Measurements from ENCODE around the gene ATP8B3.

ATP8B3 gene

DNA sequence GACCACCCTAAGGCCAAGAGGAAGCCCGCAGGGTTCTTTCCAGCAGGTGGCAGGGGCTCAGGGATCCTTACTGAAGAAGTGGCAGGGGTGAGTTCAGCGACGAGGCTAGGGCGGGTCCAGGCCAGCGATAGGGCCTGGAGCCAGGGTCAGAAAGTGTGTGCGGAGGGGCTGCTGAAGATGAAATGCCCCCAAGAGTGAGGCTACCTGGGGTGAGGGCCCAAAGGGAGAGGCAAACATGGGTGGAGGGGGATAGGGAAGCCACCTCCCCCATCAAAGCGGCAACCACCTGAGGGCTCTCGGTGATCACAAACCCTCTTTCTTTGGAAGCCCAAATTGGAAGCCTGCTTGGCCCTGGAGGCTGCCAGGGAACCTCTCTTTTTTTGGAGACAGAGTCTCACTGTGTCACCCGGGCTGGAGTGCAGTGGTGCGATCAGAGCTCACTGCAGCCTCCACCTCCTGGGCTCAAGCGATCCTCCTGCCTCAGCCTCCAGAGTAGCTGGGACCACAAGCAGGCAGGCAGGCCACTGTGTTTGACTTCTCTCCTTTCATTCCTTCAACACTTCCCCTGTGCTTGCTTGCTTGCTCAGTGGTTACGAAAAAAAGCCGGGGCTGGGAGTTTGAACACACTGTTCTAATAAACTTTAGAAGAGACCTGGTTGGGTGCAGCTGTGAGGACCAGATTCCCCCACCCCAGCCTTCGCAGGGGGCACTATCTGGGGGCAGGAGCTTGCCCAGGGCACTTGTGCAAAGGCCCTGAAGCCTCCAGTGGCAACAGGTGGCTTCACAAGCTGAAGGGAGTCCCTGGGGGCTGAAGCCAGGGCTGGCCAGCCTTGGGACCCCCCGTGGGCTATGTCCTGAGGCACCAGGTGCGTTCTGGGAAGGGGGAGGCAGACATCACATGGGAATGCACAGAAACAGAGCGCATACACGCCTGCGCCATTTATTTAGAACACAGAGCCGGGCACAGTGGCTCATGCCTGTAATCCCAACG, 1.4 kb upstream of the ATP8B3 start:
- peak overlapping the region; percentile 65 for H3K4me3 ChIP-seq (ENCODE audit: low read depth, low read length)
- TF ChIP-seq, protein P1, sequence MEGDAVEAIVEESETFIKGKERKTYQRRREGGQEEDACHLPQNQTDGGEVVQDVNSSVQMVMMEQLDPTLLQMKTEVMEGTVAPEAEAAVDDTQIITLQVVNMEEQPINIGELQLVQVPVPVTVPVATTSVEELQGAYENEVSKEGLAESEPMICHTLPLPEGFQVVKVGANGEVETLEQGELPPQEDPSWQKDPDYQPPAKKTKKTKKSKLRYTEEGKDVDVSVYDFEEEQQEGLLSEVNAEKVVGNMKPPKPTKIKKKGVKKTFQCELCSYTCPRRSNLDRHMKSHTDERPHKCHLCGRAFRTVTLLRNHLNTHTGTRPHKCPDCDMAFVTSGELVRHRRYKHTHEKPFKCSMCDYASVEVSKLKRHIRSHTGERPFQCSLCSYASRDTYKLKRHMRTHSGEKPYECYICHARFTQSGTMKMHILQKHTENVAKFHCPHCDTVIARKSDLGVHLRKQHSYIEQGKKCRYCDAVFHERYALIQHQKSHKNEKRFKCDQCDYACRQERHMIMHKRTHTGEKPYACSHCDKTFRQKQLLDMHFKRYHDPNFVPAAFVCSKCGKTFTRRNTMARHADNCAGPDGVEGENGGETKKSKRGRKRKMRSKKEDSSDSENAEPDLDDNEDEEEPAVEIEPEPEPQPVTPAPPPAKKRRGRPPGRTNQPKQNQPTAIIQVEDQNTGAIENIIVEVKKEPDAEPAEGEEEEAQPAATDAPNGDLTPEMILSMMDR (IDR thresholded peaks at IDR 0.05; ENCODE audit: low read depth, low read length): no peak

- H3K4me3 ChIP-seq (ENCODE audit: low read depth, low read length): peak overlapping the region; percentile 65
- TF ChIP-seq, protein P1 (IDR thresholded peaks at IDR 0.05; ENCODE audit: low read depth, low read length): peak; percentile 37; the same call in 1 of the 2 replicates
These were observed 533 bp upstream of the ATP8B3 start for GRCh38 chr19:1812426-1813191.

DNA sequence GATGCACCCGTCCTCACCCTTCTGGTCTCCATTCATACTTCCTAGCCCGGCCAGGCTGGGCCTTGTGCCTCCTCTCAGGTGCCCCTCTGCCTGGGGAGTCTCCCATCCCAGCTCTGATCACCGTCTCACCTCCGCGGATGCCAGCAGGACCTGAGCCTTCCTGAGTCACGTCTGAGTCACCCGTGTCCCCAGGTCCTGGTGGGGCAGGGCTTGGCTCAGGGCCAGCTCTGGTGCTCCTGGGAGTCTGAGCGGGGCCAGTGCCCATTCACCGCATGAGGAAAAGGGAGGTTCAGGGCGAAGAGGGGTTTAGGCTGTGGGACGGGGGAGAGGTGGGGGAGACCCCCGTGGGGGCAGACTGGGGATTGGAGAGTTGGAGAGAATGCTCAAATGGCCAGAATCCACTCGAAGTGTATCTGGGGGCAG, 593 bp downstream of the ATP8B3 start:
- TF ChIP-seq, protein P1 (IDR thresholded peaks at IDR 0.05; ENCODE audit: low read depth, low read length): no peak
- H3K4me3 ChIP-seq (ENCODE audit: low read depth, low read length): peak overlapping the region; percentile 64

DNA sequence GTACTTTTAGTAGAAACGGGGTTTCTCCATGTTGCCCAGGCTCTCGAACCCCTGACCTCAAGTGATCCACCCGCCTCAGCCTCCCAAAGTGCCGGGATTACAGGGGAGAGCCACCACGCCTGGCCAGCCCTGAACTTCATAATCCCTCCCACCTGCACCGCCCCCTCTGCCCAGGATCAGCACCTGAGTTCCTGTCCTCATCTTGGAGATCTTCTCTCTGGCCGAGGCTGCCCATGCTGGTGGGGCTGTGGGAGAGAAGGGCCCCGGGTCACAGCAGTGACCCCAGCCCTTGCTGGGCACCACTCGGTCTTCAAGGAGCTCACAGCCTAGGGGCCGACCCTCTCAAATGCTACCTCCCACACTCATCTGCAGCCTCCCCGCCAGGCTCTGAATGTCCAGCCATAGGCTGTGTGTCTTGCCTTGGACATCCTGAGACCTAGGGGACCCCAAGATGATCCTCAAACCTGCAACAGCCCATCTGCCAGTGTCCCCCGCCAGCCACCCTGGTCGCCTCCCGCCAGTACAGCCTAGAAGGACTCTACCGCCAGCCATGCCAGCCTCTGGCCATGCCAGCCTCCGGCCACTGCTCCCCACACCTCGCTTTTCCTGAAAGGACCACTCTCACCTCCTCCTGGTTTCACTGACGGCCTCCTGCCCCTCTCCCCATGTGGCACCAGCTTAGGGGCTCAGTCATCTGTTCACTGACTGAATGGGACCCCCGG, 1.5 kb downstream of the ATP8B3 start:
- TF ChIP-seq, protein P1 (IDR thresholded peaks at IDR 0.05; ENCODE audit: low read depth, low read length): no peak

DNA sequence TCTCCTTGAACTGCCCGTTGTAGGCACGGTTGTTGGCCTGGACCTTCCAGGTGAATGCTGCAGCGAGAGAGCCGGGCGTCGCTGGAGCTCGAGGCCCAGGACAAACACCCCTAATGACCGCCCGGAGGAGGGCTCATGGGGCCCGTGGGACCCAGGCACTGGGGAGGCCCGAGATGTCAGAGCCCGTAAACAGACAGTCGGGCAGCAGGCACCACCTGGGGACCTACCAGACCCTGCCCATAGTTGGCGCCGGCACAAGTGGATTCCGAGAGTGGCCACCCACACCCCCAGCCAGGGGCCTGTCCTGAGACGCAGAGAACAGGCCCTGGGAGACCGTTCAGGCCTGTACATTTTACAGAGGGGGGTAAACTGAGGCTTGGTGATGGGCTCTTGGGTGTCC, 2.4 kb downstream of the ATP8B3 start:
- TF ChIP-seq, protein P1 (IDR thresholded peaks at IDR 0.05; ENCODE audit: low read depth, low read length): no peak

More for the DNA sequence above, 1.5 kb downstream of the ATP8B3 start:
- H3K4me3 ChIP-seq (ENCODE audit: low read depth, low read length): no peak overlapping the region

DNA sequence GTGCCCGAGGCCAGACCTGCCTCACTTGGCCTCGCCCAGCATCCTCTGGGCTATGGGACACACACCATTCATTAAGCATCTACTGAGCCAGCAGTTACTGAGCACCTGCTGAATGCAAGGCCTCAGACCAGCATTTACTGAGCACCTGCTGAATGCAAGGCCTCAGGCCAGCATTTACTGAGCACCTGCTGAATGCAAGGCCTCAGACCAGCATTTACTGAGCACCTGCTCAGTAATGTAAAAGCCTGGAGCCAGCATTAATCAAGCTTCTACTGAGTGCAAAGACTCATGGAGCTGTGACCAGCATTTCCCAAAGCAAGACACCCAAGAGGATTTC, 3.7 kb downstream of the ATP8B3 start:
- H3K4me3 ChIP-seq (ENCODE audit: low read depth, low read length): no peak overlapping the region
- TF ChIP-seq, protein P1 (IDR thresholded peaks at IDR 0.05; ENCODE audit: low read depth, low read length): no peak

More for the DNA sequence above, 2.4 kb downstream of the ATP8B3 start:
- no peak overlapping the region for H3K4me3 ChIP-seq (ENCODE audit: low read depth, low read length)
